Measurements from ENCODE around the gene GUCY1A2. TPM values are rescaled to one million over a fixed set of nuclear protein-coding genes. Genes with fewer than 3 reads are reported as not detected.

GUCY1A2 gene
- total RNA-seq, 4 donors from 2014 or later = 22.6 to 147 (median 71.3) TPM

- no peaks in the 10 kb centered on the region for H3K27me3 ChIP-seq
- TF ChIP-seq POLR2A (IDR thresholded peaks at IDR 0.05) = no peak
- TF ChIP-seq CTCF (IDR thresholded peaks at IDR 0.05) = no peak
- no peak for DNase-seq
- H3K27ac ChIP-seq = peak overlapping the region; percentile 64 to 69
- intact Hi-C loops (cut with DNase I; ENCODE audit: low total_unique reads) = no loop called here
- H3K36me3 ChIP-seq = no peaks in the 10 kb centered on the region
- H3K4me3 ChIP-seq = no peak overlapping the region
- H3K4me1 ChIP-seq = no peaks in the 10 kb centered on the region
- no peaks in the 10 kb centered on the region for H3K9me3 ChIP-seq
These were observed 295.2 kb downstream of the GUCY1A2 start for GRCh38 chr11:106723071-106723470.

- intact Hi-C loops (cut with DNase I; ENCODE audit: low total_unique reads) = no loop called here
These were observed 301.1 kb downstream of the GUCY1A2 start for GRCh38 chr11:106717222-106717621.

GRCh38 chr11:106714199-106714598 lies 304.1 kb downstream of the GUCY1A2 start:
- H3K27ac ChIP-seq = peak overlapping the region; percentile 71 to 81
- TF ChIP-seq CTCF (IDR thresholded peaks at IDR 0.05) = no peak
- TF ChIP-seq POLR2A (IDR thresholded peaks at IDR 0.05) = no peak
- intact Hi-C loops (cut with DNase I; ENCODE audit: low total_unique reads) = no loop called here

More at GRCh38 chr11:106717222-106717621, 301.1 kb downstream of the GUCY1A2 start:
- H3K4me1 ChIP-seq = peaks cover 0 to 3% of the 10 kb centered on the region in 2 donors
- TF ChIP-seq POLR2A (IDR thresholded peaks at IDR 0.05) (no peak), CTCF (IDR thresholded peaks at IDR 0.05) (no peak)
- no peaks in the 10 kb centered on the region for H3K9me3 ChIP-seq
- H3K27me3 ChIP-seq = no peaks in the 10 kb centered on the region
- DNase-seq = no peak
- no peaks in the 10 kb centered on the region for H3K36me3 ChIP-seq
- no peak overlapping the region for H3K27ac ChIP-seq
- no peak overlapping the region for H3K4me3 ChIP-seq

GRCh38 chr11:106708348-106708747 lies 309.9 kb downstream of the GUCY1A2 start:
- no peak overlapping the region for H3K4me3 ChIP-seq
- no peaks in the 10 kb centered on the region for H3K9me3 ChIP-seq
- no peaks in the 10 kb centered on the region for H3K4me1 ChIP-seq
- intact Hi-C loops (cut with DNase I; ENCODE audit: low total_unique reads) = no loop called here
- no peak overlapping the region for H3K27ac ChIP-seq
- TF ChIP-seq POLR2A (IDR thresholded peaks at IDR 0.05) (no peak), CTCF (IDR thresholded peaks at IDR 0.05) (no peak)
- no peak for DNase-seq
- H3K36me3 ChIP-seq = no peaks in the 10 kb centered on the region
- no peaks in the 10 kb centered on the region for H3K27me3 ChIP-seq

More at GRCh38 chr11:106714199-106714598, 304.1 kb downstream of the GUCY1A2 start:
- peaks cover 0 to 3% of the 10 kb centered on the region in 2 donors for H3K4me1 ChIP-seq
- H3K36me3 ChIP-seq = no peaks in the 10 kb centered on the region
- no peaks in the 10 kb centered on the region for H3K27me3 ChIP-seq
- no peaks in the 10 kb centered on the region for H3K9me3 ChIP-seq
- H3K4me3 ChIP-seq = no peak overlapping the region
- DNase-seq = no peak

GRCh38 chr11:106706355-106706754 lies 311.9 kb downstream of the GUCY1A2 start:
- TF ChIP-seq POLR2A (IDR thresholded peaks at IDR 0.05) (no peak), CTCF (IDR thresholded peaks at IDR 0.05) (no peak)
- Histone ChIP-seq H3K27ac (peak overlapping the region; percentile 28 to 45), H3K4me3 (no peak overlapping the region), H3K27me3 (no peaks in the 10 kb centered on the region), H3K9me3 (no peaks in the 10 kb centered on the region), H3K4me1 (no peaks in the 10 kb centered on the region), H3K36me3 (no peaks in the 10 kb centered on the region)
- intact Hi-C loops (cut with DNase I; ENCODE audit: low total_unique reads) = no loop called here
- DNase-seq = no peak

Data from uterus (tissue), 4 donors.